Hindlimb muscle (tissue), 1 donor: Measurements from ENCODE around the gene DIS3L2. TPM values are rescaled to one million over a fixed set of nuclear protein-coding genes. Genes with fewer than 3 reads are reported as not detected.
A peak's percentile ranks its signal among the peaks of the same experiment; 100 is the strongest.
"Not testable (repeated sequence)": the region's sequence is repeated elsewhere in the genome, so short reads cannot be mapped to it uniquely, and the experiment has no call there.

Source experiments
- DNase-seq: peaks from one replicate; pipeline ENCODE4 v3.0.0-alpha.2; 2013
- polyA plus RNA-seq: library from polyadenylated mRNA; unstranded; fragments of 120-200 nt; gene quantifications from one replicate; pipeline ENCODE4 v1.2.1, GENCODE V29; 2013; ENCODE audit not compliant: insufficient read length

The DIS3L2 gene
- polyA plus RNA-seq, 1 donor, result 25.9 TPM

DNA sequence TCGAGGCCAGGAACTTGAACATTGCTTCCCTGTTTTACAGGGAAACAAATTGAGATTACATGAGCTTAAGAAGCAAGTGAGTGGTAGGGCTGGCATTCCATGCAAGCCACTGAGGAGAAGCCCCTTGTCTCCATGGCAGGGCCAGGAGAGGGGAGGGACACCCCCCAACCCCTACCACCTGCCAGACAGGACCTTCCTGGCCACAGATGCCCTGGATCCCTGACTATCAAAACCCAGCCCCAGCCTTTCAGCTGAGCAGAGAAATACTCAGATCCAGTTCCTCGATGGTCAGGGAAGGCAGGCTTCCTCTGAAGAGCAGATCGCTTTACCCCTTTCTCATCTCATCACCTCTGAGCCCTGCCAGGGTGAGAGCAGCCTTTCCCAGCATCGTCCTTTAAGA is 363.3 kb downstream of the DIS3L2 start:
- DNase-seq, result no peak

GRCh38 chr2:232325324-232326273 is 364.1 kb downstream of the DIS3L2 start:
- DNase-seq, result no peak

- DNase-seq, result not testable (repeated sequence)
Measured at GRCh38 chr2:232326274-232327104, 365.0 kb downstream of the DIS3L2 start.

DNA sequence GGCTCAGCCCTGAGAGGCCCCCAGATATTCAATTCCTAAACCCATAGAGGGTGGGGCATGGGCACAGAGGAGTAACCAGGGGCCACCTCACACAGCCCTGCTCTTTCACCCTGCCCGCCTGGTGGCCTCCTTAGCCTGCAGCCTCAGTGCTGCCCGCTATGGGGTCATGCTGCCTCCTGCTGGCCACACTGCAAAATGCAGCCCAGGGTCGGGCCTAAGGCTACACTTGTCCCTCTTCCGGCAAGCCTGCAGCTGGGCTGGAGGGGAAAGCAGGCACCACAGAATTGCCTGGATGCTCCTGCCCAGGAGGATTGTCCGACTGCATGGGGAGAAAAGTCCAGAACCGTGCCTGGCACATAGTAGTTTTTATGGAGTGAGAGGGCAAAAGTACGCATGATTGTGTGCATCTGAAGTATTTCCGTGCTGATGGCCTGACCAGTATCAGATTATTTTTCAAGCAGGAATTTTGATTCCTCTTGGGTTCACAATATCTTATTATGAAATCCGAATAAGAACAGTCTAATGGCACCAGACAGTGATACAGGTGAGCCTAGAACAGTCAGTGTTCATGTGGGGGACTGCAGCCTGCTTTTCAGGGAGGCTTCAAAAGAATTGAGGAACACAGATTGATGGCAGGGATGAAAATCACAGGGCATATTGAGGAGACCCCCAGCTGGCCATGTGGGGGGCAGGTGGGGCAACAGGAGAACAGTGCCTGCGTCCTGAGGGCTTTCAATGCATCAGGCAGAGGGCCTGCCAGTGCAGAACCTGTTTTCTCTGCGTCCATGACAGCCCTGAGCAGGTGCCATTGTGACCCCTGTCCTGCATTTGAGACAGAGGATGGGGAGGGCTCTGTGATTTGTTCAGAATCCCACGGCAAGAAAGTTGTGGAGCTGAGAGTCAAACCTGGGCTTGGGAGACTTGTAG is 365.9 kb downstream of the DIS3L2 start:
- DNase-seq, result peak; percentile 55

- no peak for DNase-seq
Measured at GRCh38 chr2:232328032-232328422, 366.5 kb downstream of the DIS3L2 start.

GRCh38 chr2:232328516-232329460 is 367.3 kb downstream of the DIS3L2 start:
- no peak for DNase-seq

- DNase-seq, result no peak
Measured at GRCh38 chr2:232329716-232330067, 368.2 kb downstream of the DIS3L2 start.

DNA sequence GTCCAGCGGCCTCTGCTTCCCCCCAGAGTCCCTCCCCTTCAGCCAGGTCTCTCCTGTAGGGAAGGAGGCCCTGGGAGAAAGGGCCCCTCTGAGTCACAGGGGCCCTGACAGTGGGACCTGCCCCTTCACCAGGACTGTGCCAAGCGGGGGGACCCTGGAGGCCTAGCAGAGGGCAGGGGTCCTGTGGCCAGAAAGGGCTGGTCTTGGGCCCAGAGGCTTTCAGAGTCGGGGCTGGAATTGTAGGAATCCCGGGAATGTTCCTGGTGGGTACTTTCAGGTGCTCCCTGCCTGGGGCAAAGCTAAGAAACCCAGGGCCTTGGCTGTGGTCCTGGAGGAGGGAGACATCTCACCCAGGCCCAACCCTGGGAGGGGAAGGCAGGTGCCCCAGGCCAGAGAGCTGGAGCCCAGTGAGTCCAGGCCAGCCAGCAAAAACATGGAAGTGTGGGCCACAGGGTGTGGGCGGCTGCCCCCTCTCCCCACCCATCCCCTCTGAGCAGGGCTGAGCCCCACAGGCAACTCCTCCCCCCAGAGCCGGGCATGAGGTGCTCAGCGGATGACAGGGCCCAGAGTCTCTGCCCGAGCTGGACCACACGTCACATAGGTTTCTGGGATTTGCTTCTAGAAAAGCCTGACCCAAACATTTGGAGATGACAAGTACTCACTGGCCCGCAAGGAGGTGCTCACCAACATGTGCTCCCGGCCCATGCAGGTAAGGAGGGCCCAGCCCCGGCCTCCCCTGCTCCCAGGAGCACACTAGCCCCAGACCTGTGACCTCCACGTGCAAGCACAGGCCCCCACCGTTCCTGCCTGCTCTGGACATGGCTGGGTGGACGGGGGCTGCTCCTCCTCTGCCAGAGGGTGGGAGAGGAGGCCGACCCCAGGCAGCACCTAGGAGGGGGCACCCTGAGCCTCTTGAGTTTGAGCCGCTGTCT is 368.8 kb downstream of the DIS3L2 start:
- DNase-seq, result no peak

DNA sequence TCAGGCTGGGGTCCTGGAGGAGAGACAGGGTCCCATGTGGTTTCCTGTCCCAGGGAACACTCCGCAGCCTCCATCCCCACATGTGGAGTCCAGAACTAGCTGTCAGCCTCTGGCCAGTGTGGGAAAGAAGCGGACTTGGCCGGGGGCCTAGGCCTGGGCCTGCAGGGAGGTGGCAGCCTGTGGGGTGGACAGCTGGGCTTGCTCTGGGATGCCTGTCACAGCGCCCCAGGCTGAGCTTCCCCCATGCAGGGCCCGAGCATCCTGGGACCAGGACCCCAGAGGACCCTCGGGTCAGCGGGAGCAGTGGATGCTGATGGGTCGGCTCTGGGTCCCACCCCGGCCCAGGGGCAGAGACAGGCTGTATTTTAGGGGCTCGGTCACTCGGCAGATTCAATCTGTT is 369.5 kb downstream of the DIS3L2 start:
- not testable (repeated sequence) for DNase-seq

GRCh38 chr2:232331641-232332040 is 370.1 kb downstream of the DIS3L2 start:
- DNase-seq, result not testable (repeated sequence)

DNA sequence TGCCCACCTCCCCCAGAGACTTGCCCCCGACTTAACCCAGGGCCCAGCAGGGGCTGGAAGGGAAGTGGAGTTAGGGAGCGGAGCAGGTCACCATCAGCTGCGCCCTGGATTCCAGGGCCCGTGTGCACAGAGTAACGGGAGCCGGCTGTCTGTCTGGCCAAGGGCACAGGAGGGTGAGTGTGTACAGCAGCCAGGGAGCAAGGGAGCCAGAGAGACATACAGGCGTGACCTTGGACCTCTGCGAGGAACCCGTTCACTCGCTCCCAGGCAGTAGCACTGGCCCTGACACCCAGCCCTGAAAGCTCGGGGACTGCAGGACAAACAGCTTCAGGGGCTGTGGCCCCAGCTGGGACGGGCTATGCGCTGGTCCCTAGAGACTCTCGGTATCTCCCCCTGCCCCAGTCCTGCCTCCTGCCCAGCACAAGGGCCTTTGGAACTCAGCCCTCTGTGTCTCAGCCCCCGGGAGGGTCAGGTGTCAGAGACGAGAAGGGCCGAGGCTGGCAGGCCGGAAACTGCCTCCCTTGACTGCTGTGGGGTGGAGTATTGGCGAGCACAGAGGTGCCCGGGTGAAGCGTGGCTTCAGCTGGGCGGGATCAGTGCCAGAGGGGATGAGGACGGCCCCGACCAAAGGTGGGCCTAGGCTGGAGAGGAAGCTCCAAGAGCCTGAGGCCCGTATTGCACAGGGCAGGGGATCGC is 370.9 kb downstream of the DIS3L2 start:
- DNase-seq, result not testable (repeated sequence)

- DNase-seq, result no peak
Measured at GRCh38 chr2:232332940-232333259, 371.4 kb downstream of the DIS3L2 start.

GRCh38 chr2:232333361-232334135 is 372.0 kb downstream of the DIS3L2 start:
- no peak for DNase-seq

DNA sequence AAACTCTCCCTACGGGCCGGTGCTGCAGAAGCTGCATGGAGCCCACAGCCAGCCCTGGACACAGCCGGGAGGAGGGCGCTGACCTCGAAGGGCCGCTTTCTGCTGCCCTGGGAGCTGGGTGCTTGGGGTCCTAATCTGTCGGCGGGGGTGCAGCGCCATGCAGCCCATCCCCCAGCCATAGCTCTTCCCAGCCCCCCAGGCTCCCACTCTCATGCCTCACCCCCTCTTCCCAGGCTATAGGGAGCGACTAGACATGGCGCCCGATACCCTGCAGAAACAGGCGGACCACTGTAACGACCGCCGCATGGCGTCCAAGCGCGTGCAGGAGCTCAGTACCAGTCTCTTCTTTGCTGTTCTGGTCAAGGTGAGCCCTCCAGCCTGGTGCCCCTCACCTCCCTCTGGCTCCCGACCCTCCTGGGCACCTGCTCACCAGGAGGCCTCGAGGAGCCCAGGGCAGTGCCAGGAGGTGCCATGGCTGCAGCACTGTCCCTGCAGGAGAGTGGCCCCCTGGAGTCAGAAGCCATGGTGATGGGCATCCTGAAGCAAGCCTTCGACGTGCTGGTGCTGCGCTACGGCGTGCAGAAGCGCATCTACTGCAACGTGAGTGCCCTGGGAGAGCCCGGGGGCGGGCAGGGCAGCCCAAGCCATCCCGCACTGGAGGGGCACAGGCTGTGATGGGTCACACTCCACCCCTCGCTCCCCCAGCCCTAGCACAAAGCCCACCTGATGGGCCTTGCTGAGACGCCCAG is 372.8 kb downstream of the DIS3L2 start:
- DNase-seq, result not testable (repeated sequence)

- DNase-seq, result not testable (repeated sequence)
Measured at GRCh38 chr2:232334885-232335205, 373.3 kb downstream of the DIS3L2 start.

- not testable (repeated sequence) for DNase-seq
Measured at GRCh38 chr2:232335206-232335858, 373.8 kb downstream of the DIS3L2 start.

DNA sequence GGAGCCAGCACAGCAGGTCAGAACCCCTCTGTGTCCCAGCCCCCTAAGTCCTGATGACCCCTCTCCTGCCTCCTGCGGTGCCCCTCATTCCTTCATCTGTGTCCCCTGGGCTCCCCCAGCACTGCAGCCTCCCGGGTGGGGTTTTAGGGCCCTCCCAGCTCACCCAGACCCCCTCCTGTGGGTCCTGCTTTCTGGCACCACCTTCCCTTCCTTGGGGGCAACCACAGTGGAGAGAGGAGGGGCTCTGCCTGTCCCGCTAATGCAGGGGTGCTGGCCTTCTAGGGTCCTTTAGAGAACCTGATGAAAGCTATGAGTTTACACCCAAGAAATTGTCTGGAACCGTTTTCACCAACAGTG is 374.3 kb downstream of the DIS3L2 start:
- no peak for DNase-seq
